Activated gamma-delta T cell treated with anti-CD3 and anti-CD28 coated beads, Interleukin-2, amount 50 U/mL, for 16 hours (primary cell): Measurements from ENCODE around the gene HIP1R.

Experiments used
- DNase-seq: peaks from one replicate; pipeline ENCODE4 v3.0.0-alpha.2; 2020; ENCODE audit warnings: low read depth

HIP1R gene

GRCh38 chr12:122834104-122834920 is 945 bp upstream of the HIP1R start:
- no peak for DNase-seq

- DNase-seq, result no peak
These were observed 431 bp downstream of the HIP1R start for GRCh38 chr12:122835750-122836026.

- DNase-seq, result peak; percentile 28
These were observed 1.0 kb downstream of the HIP1R start for GRCh38 chr12:122836027-122836921.

GRCh38 chr12:122837306-122838265 is 2.3 kb downstream of the HIP1R start:
- no peak for DNase-seq

GRCh38 chr12:122838841-122839240 is 3.6 kb downstream of the HIP1R start:
- DNase-seq, result no peak

- DNase-seq, result no peak
These were observed 4.8 kb downstream of the HIP1R start for GRCh38 chr12:122839907-122840554.

GRCh38 chr12:122840580-122841513 is 5.6 kb downstream of the HIP1R start:
- DNase-seq, result no peak

GRCh38 chr12:122841544-122842321 is 6.5 kb downstream of the HIP1R start:
- DNase-seq, result no peak

GRCh38 chr12:122842505-122843405 is 7.5 kb downstream of the HIP1R start:
- no peak for DNase-seq

- no peak for DNase-seq
These were observed 8.2 kb downstream of the HIP1R start for GRCh38 chr12:122843455-122843854.

- no peak for DNase-seq
These were observed 9.2 kb downstream of the HIP1R start for GRCh38 chr12:122844366-122844971.

- DNase-seq, result no peak
These were observed 10.0 kb downstream of the HIP1R start for GRCh38 chr12:122845041-122845864.

GRCh38 chr12:122845865-122846621 is 10.8 kb downstream of the HIP1R start:
- DNase-seq, result no peak

- no peak for DNase-seq
These were observed 11.6 kb downstream of the HIP1R start for GRCh38 chr12:122846622-122847515.

GRCh38 chr12:122847516-122847836 is 12.2 kb downstream of the HIP1R start:
- DNase-seq, result no peak
